Mesothelial cell of epicardium (in vitro differentiated cells): ENCODE measurements around the gene LDLRAD4. TPM values are rescaled to one million over a fixed set of nuclear protein-coding genes. Genes with fewer than 3 reads are reported as not detected.

ENCODE experiments used
- DNase-seq, 2 experiments: peaks; one replicate each; pipeline ENCODE4 v3.0.0; 2021; ENCODE audit warnings: low spot score in 2 of 2; ENCODE audit not compliant: unreplicated experiment in 2 of 2
- H3K27ac Mint-ChIP-seq: 2 replicates; pipeline ENCODE4 v1.8.0; 2021; ENCODE audit warnings: mixed read lengths
- H3K27me3 Mint-ChIP-seq: 2 replicates; pipeline ENCODE4 v1.8.0; 2021; ENCODE audit warnings: low read depth, mixed read lengths
- H3K36me3 Mint-ChIP-seq: 2 replicates; pipeline ENCODE4 v1.8.0; 2021; ENCODE audit warnings: mixed read lengths
- H3K4me1 Mint-ChIP-seq: 2 replicates; pipeline ENCODE4 v1.8.0; 2021; ENCODE audit warnings: mixed read lengths
- H3K4me3 Mint-ChIP-seq: 2 replicates; pipeline ENCODE4 v1.8.0; 2021; ENCODE audit warnings: mild to moderate bottlenecking, moderate library complexity, mixed read lengths
- H3K9me3 Mint-ChIP-seq: 2 replicates; pipeline ENCODE4 v1.8.0; 2021; ENCODE audit warnings: mixed read lengths
- CTCF ChIP-seq: fragments of 200-600 bp; sonication (generic); IDR thresholded peaks from one replicate; pipeline ENCODE4 v1.5.0; 2021; ENCODE audit warnings: antibody characterized with exemption; ENCODE audit not compliant: unreplicated experiment
- total RNA-seq: library from RNA; stranded (reverse); gene quantifications from 3 replicates; pipeline ENCODE4 v1.2.1, GENCODE V29; 2021

The LDLRAD4 gene
- total RNA-seq, 1 donor from 2014 or later = 29.7 TPM

- Mint-ChIP-seq H3K27me3 (no peaks in the 10 kb centered on the region), H3K27ac (peak overlapping the region; percentile 68), H3K4me1 (peaks cover 18% of the 10 kb centered on the region), H3K36me3 (peaks cover 13% of the 10 kb centered on the region), H3K4me3 (no peak overlapping the region), H3K9me3 (peaks cover 3% of the 10 kb centered on the region)
- DNase-seq = no peak
- TF ChIP-seq CTCF = no peak
These were observed 61.7 kb downstream of the LDLRAD4 start for GRCh38 chr18:13280070-13280795.

- Mint-ChIP-seq H3K4me1 (peaks cover 16% of the 10 kb centered on the region), H3K9me3 (peaks cover 3% of the 10 kb centered on the region), H3K36me3 (peaks cover 13% of the 10 kb centered on the region), H3K4me3 (no peak overlapping the region), H3K27me3 (no peaks in the 10 kb centered on the region), H3K27ac (no peak overlapping the region)
- no peak for TF ChIP-seq CTCF
- DNase-seq = no peak
These were observed 62.8 kb downstream of the LDLRAD4 start for GRCh38 chr18:13281406-13281805.

GRCh38 chr18:13283746-13284145 lies 65.2 kb downstream of the LDLRAD4 start:
- Mint-ChIP-seq H3K27ac (no peak overlapping the region), H3K4me1 (peaks cover 12% of the 10 kb centered on the region), H3K36me3 (peaks cover 13% of the 10 kb centered on the region), H3K27me3 (no peaks in the 10 kb centered on the region), H3K9me3 (peaks cover 3% of the 10 kb centered on the region), H3K4me3 (no peak overlapping the region)
- TF ChIP-seq CTCF = no peak
- no peak for DNase-seq

- no peak for TF ChIP-seq CTCF
- DNase-seq = no peak
These were observed 65.9 kb downstream of the LDLRAD4 start for GRCh38 chr18:13284330-13285027.

GRCh38 chr18:13285874-13286273 lies 67.3 kb downstream of the LDLRAD4 start:
- H3K36me3 Mint-ChIP-seq = peaks cover 11% of the 10 kb centered on the region
- peaks cover 7% of the 10 kb centered on the region for H3K4me1 Mint-ChIP-seq
- no peaks in the 10 kb centered on the region for H3K27me3 Mint-ChIP-seq
- no peak for TF ChIP-seq CTCF
- no peak overlapping the region for H3K4me3 Mint-ChIP-seq
- H3K27ac Mint-ChIP-seq = no peak overlapping the region
- DNase-seq = no peak
- H3K9me3 Mint-ChIP-seq = peaks cover 3% of the 10 kb centered on the region

More at GRCh38 chr18:13284330-13285027, 65.9 kb downstream of the LDLRAD4 start:
- no peak overlapping the region for H3K27ac Mint-ChIP-seq
- H3K27me3 Mint-ChIP-seq = no peaks in the 10 kb centered on the region
- peaks cover 3% of the 10 kb centered on the region for H3K9me3 Mint-ChIP-seq
- H3K4me3 Mint-ChIP-seq = no peak overlapping the region
- H3K4me1 Mint-ChIP-seq = peaks cover 16% of the 10 kb centered on the region
- H3K36me3 Mint-ChIP-seq = peaks cover 13% of the 10 kb centered on the region
